ENCODE results near the gene TMEM18.

DNA sequence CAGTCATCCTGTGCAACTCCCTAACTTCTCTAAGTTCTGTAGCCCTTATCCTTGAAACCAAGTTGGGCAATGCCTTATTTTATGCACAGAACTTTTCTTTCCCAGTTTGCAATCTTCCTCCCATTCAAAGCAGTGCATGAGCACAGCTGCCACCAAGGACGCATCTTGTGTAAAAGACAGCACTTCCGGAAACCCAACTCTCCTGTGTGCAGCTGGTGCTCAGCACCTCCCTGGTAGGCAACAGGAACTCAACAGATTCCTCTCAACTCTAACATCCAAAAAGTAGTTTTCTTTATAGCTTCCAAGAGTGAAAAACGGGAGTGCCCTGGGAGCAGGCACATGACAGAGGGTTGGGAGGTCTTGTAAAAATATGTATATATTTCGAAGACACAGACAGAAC lies 2.2 kb downstream of the TMEM18 start:
- TF ChIP-seq POLR2A (IDR thresholded peaks at IDR 0.05) (no peak), EP300 (IDR thresholded peaks at IDR 0.05) (no peak)
- TF ChIP-seq, protein P1, sequence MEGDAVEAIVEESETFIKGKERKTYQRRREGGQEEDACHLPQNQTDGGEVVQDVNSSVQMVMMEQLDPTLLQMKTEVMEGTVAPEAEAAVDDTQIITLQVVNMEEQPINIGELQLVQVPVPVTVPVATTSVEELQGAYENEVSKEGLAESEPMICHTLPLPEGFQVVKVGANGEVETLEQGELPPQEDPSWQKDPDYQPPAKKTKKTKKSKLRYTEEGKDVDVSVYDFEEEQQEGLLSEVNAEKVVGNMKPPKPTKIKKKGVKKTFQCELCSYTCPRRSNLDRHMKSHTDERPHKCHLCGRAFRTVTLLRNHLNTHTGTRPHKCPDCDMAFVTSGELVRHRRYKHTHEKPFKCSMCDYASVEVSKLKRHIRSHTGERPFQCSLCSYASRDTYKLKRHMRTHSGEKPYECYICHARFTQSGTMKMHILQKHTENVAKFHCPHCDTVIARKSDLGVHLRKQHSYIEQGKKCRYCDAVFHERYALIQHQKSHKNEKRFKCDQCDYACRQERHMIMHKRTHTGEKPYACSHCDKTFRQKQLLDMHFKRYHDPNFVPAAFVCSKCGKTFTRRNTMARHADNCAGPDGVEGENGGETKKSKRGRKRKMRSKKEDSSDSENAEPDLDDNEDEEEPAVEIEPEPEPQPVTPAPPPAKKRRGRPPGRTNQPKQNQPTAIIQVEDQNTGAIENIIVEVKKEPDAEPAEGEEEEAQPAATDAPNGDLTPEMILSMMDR (IDR thresholded peaks at IDR 0.05): no peak

Measured in tibial nerve (tissue), 4 donors.